A673 (cell line): ENCODE measurements around the gene COG6. TPM values are rescaled to one million over a fixed set of nuclear protein-coding genes. Genes with fewer than 3 reads are reported as not detected.

ENCODE experiments used
- BruUV-seq: library from RNA; stranded (reverse); fragments of 400-500 nt; replicated peaks from 2 replicates; lab custom pipeline; 2021; lab: Mats Ljungman, UMichigan
- CTCF ChIA-PET: fragments of 300-600 bp; sonication (Branson Sonifier 250); formaldehyde crosslinking; loops from one replicate; lab custom pipeline; 2022; ENCODE audit warnings: antibody characterized with exemption; lab: Charles Lee
- POLR2A ChIA-PET: fragments of 300-600 bp; sonication (Branson Sonifier 250); formaldehyde crosslinking; loops from one replicate; lab custom pipeline; 2022; ENCODE audit warnings: antibody characterized with exemption; ENCODE audit not compliant: low non-redundant PET; lab: Charles Lee
- DNase-seq: peaks from one replicate; pipeline ENCODE4 v3.0.0-alpha.2; 2015; ENCODE audit warnings: low spot score
- H3K27ac ChIP-seq: fragments of 200-600 bp; sonication (generic); 2 replicates; pipeline ENCODE4 v1.5.1; 2016; ENCODE audit warnings: mixed run types, low read depth, mild to moderate bottlenecking, mixed read lengths, antibody characterized with exemption, low read length; ENCODE audit not compliant: poor library complexity, severe bottlenecking
- H3K27me3 ChIP-seq: fragments of 200-600 bp; sonication (generic); replicated peaks from 2 replicates; pipeline ENCODE4 v1.6.1; 2017; ENCODE audit warnings: mixed run types, low read depth, mild to moderate bottlenecking, mixed read lengths, antibody characterized with exemption, low read length; ENCODE audit not compliant: insufficient read depth, poor library complexity
- H3K36me3 ChIP-seq: fragments of 200-600 bp; sonication (generic); 2 replicates; pipeline ENCODE4 v1.6.1; 2016; ENCODE audit warnings: mixed run types, mild to moderate bottlenecking, mixed read lengths, antibody characterized with exemption, low read length; ENCODE audit not compliant: insufficient read depth, poor library complexity, severe bottlenecking
- H3K4me1 ChIP-seq: fragments of 200-600 bp; sonication (generic); 2 replicates; pipeline ENCODE4 v1.6.1; 2017; ENCODE audit warnings: mixed run types, mild to moderate bottlenecking, mixed read lengths, antibody characterized with exemption, low read length; ENCODE audit not compliant: insufficient read depth, poor library complexity, severe bottlenecking
- H3K4me3 ChIP-seq: fragments of 200-600 bp; sonication (generic); 2 replicates; pipeline ENCODE4 v1.5.1; 2016; ENCODE audit warnings: low read depth, mixed run types, mild to moderate bottlenecking, mixed read lengths, low read length; ENCODE audit not compliant: poor library complexity, severe bottlenecking
- H3K9me3 ChIP-seq: fragments of 200-600 bp; sonication (generic); 2 replicates; pipeline ENCODE4 v1.6.1; 2016; ENCODE audit warnings: mixed run types, low read depth, mild to moderate bottlenecking, mixed read lengths, antibody characterized with exemption, low read length; ENCODE audit not compliant: poor library complexity, severe bottlenecking
- CTCF ChIP-seq: fragments of 300-800, 200-600 bp; sonication (generic); conservative IDR thresholded peaks from 2 replicates; pipeline ENCODE4 v1.5.1; 2017; ENCODE audit warnings: low read depth, mild to moderate bottlenecking, antibody characterized with exemption, low read length, moderate library complexity, mixed read lengths
- EZH2 ChIP-seq: fragments of 200-600 bp; sonication (generic); IDR thresholded peaks from 2 replicates; pipeline ENCODE4 v1.6.1; 2017; ENCODE audit warnings: borderline replicate concordance, low read depth, mild to moderate bottlenecking, mixed read lengths, antibody characterized with exemption, low read length; ENCODE audit not compliant: poor library complexity, severe bottlenecking
- intact Hi-C: fragments of 100-400 bp; cut with micrococcal nuclease; formaldehyde crosslinking; loops from one replicate; pipeline ENCODE4 v1.10.0; 2022; ENCODE audit not compliant: unreplicated experiment
- total RNA-seq: library from RNA; stranded (reverse); gene quantifications from 2 replicates; pipeline ENCODE4 v1.2.3, GENCODE V29; 2021

COG6 gene
- total RNA-seq, 1 experiment from 2014 or later = 33.6 TPM

- POLR2A ChIA-PET = no interaction called here
- H3K27ac ChIP-seq = no peak overlapping the region
- intact Hi-C loops = loop anchor here (5.0 kb wide), 1 partner anchor 899 kb away; no protein-coding TSS in a partner anchor
- no peak for TF ChIP-seq EZH2
- no peak; the same call in 1 of the 2 replicates for TF ChIP-seq CTCF
- H3K27me3 ChIP-seq = no peaks in the 10 kb centered on the region
- CTCF ChIA-PET = interaction anchor here (0.6 to 1.7 kb wide), 2 partner anchors 160 to 1089 kb away, joined by 3 to 4 read pairs; no protein-coding TSS in a partner anchor
- no TSS peak for BruUV-seq
- no peaks in the 10 kb centered on the region for H3K36me3 ChIP-seq
- H3K4me1 ChIP-seq = peaks cover 18% of the 10 kb centered on the region
- H3K9me3 ChIP-seq = no peaks in the 10 kb centered on the region
- no peak for DNase-seq
- no peak overlapping the region for H3K4me3 ChIP-seq
Measured at GRCh38 chr13:39783051-39783450, 127.6 kb downstream of the COG6 start.

GRCh38 chr13:39784347-39784746 is 128.9 kb downstream of the COG6 start:
- no TSS peak for BruUV-seq
- TF ChIP-seq CTCF (no peak), EZH2 (no peak)
- Histone ChIP-seq H3K4me3 (no peak overlapping the region), H3K4me1 (peaks cover 21% of the 10 kb centered on the region), H3K36me3 (no peaks in the 10 kb centered on the region), H3K9me3 (no peaks in the 10 kb centered on the region), H3K27me3 (no peaks in the 10 kb centered on the region), H3K27ac (no peak overlapping the region)
- intact Hi-C loops = loop anchor here (5.0 kb wide), 1 partner anchor 898 kb away; no protein-coding TSS in a partner anchor
- CTCF ChIA-PET = interaction anchor here (0.9 to 1.7 kb wide), 2 partner anchors 158 to 898 kb away, joined by 3 to 4 read pairs; no protein-coding TSS in a partner anchor
- POLR2A ChIA-PET = no interaction called here
- DNase-seq = no peak

GRCh38 chr13:39786091-39786490 is 130.6 kb downstream of the COG6 start:
- TF ChIP-seq EZH2 = no peak
- no peak for TF ChIP-seq CTCF
- H3K27me3 ChIP-seq = no peaks in the 10 kb centered on the region
- no peaks in the 10 kb centered on the region for H3K36me3 ChIP-seq
- intact Hi-C loops = no loop called here
- no peak overlapping the region for H3K27ac ChIP-seq
- H3K4me1 ChIP-seq = peaks cover 21% of the 10 kb centered on the region
- no peak overlapping the region for H3K4me3 ChIP-seq
- POLR2A ChIA-PET = no interaction called here
- no TSS peak for BruUV-seq
- CTCF ChIA-PET = no interaction called here
- H3K9me3 ChIP-seq = no peaks in the 10 kb centered on the region
- DNase-seq = no peak
